HG03064 (cell line): ENCODE results near the gene ZNRF1.
A peak's percentile ranks its signal among the peaks of the same experiment; 100 is the strongest.
"Not testable (repeated sequence)": the region's sequence is repeated elsewhere in the genome, so short reads cannot be mapped to it uniquely, and the experiment has no call there.

Source experiments
- ATAC-seq: cut with Tn5 transposase; IDR thresholded peaks from one replicate; pipeline ENCODE4 v1.9.1; 2021; ENCODE audit warnings: low read depth; ENCODE audit not compliant: unreplicated experiment

ZNRF1 gene

DNA sequence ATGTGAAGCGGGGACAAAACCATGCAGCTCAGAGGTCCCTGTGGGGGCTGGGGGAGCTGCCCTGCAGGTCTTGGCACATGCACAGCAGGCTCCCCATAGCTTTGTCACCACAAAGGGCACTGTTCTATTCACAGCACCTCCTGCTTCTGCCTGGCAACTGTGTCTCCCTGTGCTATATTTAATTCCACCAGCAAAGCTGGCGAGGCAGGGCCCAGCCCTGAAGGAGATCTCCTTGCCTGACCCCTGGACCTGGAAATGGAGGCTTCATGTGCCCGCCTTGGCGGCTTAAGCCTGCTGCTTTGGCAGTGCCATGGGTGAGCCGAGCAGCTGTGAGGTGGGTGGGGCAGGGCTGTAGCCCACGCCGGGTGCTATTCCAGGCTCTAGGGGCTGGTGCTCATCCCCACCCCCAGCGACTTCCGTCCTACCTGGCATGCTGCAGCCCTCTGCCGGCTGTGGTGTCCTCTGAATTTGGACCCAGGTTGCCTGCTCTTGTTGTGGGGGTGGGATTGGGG is 111.0 kb downstream of the ZNRF1 start:
- peak; percentile 37 for ATAC-seq

- peak; percentile 64 for ATAC-seq
Measured at GRCh38 chr16:75110637-75111513, 112.1 kb downstream of the ZNRF1 start.

DNA sequence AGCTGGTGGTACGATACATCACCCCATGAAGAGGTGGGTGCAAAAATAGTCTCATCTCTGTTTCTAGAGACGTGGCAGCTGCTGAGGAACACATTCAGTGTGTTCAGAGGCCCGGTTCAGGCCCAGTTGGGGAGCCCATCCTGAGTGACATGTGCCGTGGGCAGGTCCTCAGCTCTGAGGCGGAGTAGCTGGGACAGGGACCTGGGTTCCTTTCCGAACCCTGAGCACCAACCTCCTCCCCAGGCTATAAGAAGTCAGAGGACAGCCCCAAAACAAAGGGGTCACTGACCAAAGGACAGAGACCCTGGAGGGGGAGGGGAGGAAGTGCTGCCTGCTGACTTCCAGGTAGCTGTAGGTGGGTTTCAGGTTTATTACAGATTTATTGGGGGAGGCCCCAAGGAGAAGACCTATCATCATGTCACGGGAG is 112.7 kb downstream of the ZNRF1 start:
- ATAC-seq: no peak

DNA sequence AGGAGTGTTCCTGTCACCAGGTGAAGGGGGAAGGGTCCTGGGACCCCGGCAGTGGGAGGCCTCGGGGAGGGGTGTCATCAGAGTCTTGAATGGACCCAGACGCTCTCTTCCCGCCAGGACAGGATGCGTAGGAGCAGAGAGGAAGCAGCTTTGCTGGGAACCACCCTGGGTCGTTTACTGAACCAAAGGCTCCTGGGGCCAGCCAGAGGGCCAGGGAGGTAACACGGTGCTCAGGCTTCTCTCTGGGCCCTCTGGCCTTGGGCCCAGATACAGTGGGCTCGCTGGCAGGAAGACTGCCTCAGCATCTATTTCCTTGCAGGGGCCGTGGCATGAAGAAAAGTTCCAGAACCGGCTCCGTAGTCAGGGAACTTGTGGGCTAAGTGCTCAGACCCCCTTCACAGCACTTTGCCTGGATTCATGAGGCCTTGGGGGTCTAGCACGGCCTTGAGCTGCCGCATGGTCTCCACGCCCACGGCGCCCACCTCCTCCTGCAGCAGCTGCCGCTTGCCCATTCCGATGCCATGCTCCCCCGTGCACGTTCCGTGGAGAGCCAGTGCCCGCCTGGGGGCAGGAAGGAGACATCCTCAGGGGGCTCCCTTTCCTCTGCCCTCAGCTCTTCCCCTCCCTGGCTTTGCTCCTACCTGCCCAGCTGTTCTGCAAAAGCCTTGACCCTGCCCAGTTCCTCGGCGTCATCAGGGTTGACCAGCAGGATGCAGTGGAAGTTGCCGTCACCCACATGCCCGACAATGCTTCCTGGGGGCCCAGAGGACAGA is 113.3 kb downstream of the ZNRF1 start:
- ATAC-seq: no peak

DNA sequence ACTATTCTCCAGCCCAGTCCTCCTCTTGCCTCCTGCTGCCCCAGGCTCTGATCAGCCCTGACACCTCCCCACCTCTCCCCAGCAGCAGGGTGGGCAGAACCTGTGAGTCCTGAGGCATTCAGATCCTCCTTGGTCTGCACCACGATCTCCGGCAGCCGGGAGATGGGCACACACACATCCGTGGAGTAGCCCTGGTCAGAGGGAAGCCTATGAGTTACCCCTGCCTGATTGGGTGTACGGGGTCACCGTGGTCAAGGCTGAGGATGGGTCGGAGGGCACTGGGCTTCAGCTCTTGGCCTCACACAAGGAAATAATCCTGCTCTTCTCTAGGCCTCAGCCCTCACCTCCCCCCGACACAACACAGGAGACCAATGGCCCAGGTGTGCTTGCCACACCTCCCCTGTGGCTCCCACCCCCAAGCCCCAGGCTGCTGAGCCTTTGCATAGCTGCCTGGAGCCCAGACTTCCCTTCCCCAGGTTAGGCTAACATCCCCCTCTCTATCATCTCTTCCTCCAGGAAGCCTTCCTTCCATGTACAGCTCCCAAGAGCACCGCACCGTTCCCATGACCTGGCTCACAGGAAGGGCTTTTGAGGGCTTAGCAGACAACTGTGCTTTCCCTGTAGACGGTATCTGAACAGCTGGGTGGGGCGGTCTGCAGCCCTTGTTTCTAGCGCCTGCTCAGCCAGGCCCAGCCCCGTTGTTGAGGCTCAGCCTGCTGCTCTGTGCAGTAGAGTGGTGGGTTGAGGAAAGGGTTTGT is 114.1 kb downstream of the ZNRF1 start:
- no peak for ATAC-seq

DNA sequence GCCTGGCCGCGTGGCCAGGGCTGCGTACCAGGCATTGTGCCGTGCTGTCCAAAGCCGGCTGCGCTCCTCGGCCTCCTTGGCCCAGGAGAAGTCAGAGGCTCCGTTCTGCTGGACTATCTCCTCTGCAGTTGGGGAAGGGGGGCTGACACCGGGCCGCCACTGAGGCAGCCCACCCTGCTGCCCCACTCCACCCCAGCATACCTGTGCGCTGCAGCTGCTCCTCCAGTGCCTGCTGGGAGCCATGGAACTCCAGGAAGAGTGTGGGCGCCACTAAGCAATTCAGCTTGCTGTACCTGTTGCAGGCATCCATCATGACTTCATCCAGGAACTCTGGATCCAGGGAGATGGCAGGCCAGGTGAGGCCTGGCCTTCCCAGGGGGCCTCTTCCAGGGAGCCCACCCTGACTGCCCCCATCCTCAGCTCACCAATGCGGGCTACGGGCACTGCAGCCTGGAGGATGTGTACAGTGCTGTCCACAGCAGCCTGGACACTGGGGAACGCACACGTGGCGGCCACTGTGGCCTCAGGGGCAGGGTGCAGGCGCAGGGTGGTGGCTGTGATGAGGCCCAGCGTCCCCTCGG is 114.8 kb downstream of the ZNRF1 start:
- no peak for ATAC-seq

GRCh38 chr16:75114179-75114945 is 115.5 kb downstream of the ZNRF1 start:
- ATAC-seq: no peak

DNA sequence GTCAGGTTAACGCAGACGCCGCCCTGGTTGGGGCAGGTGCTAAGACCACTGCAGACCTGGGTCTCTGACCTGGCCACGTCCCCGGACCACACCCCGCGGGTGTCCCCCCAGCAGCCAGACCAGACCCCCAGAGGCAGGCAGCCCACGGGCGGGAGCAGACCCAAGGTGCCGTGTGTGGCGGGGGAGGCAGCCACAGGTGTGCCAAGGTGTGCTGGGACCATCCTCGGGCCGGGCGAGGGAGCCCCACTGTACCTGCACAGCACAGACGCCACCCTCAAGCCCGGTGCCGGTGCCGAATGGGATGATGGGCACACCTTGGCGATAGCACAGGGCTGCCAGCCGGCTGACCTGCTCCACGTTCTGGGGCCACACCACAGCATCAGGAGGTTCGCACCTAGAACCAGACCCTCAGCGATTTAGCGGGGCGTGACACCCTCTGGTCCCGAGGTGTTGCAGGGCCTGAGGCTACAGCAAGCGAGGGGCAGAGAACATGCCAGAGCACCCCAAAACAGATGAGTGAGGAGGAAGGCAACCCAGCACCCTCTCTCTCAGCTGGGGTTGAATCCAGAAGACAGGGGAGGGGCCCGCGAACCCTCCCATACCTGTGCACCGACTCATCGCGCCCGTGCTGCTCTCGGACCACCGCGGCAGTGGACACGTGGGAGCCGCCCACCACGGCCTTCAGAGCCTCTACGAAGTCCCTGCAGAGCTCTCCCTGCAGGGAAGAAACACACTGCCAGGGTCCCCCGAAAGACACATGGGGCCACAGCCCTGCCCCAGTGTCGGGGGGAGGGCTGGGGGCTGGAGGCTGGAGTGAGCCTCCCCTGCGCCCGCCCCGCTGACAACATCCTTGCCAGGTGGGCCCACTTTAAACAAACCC is 116.4 kb downstream of the ZNRF1 start:
- ATAC-seq: no peak

- ATAC-seq: no peak
Measured at GRCh38 chr16:75116081-75116910, 117.5 kb downstream of the ZNRF1 start, which contains the start of gene LDHD. TSS of gene LDHD (minus strand) at chr16:75116780. CDS start at chr16:75116720, 60 bp downstream.

DNA sequence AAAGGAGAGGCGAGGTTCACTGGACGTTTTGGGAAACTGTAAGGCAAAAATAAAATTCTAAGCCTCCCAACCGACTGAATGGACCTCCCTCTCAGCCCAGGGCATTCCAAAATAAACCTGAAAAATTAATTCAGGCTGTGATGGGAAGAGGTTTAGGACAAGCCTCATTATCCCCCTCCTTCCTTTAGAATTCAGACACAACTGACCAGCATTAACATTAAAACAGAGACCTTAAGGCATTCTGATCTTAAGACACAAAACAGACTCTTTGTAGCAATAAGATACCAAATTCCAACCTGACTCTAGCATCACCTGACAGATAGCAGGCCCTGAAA is 118.1 kb downstream of the ZNRF1 start:
- no peak for ATAC-seq

- ATAC-seq: no peak
Measured at GRCh38 chr16:75118943-75119539, 120.2 kb downstream of the ZNRF1 start.

DNA sequence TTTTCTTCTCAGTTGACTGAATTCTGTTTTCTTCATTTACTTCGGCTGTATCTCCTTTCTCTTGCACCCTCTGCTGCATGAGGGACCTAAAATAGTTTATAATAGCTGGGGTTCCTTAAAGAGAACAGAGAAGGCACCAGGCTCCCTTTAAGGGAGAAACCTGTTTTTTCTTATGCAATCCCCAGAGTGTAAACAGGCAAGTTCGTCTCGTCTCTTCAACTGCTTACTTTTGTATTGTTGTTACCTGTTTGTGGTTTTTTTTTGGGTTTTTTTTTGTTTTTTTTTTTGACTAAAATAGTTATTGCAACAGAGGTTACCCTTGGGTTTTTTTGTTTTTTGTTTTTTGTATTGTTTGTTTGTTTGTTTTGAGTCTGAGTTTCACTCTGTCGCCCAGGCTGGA is 121.4 kb downstream of the ZNRF1 start:
- no peak for ATAC-seq

GRCh38 chr16:75121949-75122568 is 123.2 kb downstream of the ZNRF1 start:
- ATAC-seq: no peak

DNA sequence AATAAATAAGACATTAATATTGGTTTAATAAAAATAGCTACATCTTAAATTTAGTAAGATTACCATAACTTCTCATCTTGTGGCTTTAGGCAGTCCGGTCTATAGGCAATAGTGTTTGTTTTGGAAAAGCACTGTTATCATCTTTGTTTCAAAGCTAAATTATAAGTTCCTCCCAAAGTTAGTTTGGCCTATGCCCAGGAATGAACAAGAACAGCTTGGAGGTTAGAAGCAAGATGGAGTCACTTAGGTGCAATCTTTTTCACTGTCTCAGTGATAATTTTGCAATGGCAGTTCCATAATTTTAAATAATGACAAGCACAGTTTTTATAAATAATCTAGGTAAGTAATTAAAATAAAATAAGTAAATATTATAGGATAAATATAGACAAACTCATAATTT is 123.8 kb downstream of the ZNRF1 start:
- no peak for ATAC-seq

DNA sequence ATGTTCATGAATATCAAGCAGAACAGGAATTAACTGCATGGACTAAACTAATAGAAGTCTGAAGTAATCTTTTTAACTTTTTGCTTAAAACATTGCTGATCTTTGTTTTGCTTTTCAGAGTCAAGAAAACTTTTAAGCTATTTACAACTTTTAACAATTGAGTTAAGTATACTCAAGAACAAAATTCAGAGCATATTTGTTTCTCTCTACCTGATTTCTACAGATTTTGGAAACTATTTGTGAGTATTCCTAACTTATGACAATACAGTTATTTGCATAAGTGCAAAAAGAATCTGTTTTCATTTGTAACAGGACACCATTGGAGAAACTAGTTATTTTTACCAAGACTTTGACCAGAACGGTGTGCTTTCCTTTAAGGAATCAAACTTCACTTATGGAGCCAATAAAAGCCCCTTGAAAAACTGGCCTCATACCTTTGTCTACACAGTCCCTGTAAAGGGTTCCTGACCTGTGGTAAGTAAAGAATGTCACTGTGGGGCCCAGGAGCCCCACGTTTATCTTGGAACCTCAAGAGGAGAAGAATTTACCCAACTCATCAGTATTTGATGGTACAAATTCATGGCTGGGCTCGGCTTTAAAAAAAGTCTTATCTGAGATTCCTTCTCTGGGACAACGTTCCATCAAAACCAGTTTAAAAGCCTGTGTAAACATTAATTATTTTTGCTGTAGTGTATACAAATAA is 129.0 kb downstream of the ZNRF1 start:
- ATAC-seq: no peak

DNA sequence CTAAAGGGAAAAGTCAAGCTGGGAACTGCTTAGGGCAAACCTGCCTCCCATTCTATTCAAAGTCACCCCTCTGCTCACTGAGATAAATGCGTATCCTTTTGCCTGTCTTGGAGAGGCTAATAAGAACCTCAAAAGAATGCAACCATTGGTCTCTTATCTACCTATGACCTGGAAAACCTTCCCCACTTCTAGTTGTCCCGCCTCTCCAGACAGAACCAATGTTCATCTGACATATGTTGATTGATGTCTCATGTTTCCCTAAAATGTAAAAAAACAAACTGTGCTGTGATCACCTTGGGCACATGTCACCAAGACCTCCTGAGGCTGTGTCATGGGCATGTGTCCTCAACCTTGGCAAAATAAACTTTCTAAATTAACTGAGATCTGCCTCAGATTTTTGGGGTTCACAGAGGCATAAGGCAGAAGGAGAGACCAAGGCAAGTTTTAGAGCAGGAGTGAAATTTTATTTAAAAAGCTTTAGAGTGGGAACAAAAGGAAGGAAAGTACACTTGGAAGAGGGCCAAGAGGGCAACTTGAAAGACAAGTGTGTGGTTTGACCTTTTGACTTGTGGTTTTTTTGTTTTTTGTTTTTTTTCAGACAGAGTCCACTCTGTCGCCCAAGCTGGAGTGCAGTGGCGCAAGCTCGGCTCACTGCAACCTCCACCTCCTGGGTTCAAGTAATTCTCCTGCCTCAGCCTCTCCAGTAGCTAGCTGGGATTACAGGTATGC is 130.8 kb downstream of the ZNRF1 start:
- ATAC-seq: not testable (repeated sequence)
